Kidney epithelial cell (primary cell): ENCODE measurements around the gene ZFAND6. TPM values are rescaled to one million over a fixed set of nuclear protein-coding genes. Genes with fewer than 3 reads are reported as not detected.

Experiments used
- DNase-seq: peaks from one replicate; pipeline ENCODE4 v3.0.0-alpha.2; 2010; ENCODE audit warnings: low read depth
- H3K27me3 ChIP-seq: 2 replicates; pipeline ENCODE4 v1.6.0; 2011; ENCODE audit warnings: low read length; ENCODE audit not compliant: control insufficient read depth, insufficient read depth
- H3K36me3 ChIP-seq: 2 replicates; pipeline ENCODE4 v1.5.1; 2011; ENCODE audit warnings: low read length; ENCODE audit not compliant: control insufficient read depth, insufficient read depth
- H3K4me3 ChIP-seq: 2 replicates; pipeline ENCODE4 v1.5.1; 2011; ENCODE audit warnings: low read depth, mild to moderate bottlenecking, control low read depth, low read length
- total RNA-seq: library from RNA; depleted of rRNA; stranded (reverse); fragments of >200 nt; gene quantifications from 2 replicates; pipeline ENCODE4 v1.2.3, GENCODE V29; 2015
- TF ChIP-seq, protein P1 (sequence below): IDR thresholded peaks from 2 replicates; pipeline ENCODE4 v1.5.1; 2011; ENCODE audit warnings: mild to moderate bottlenecking, moderate library complexity, low read length, control low read depth, inconsistent platforms; ENCODE audit not compliant: insufficient read depth, poor library complexity, severe bottlenecking

The ZFAND6 gene
- total RNA-seq, 1 donor from 2014 or later: 114 TPM

DNA sequence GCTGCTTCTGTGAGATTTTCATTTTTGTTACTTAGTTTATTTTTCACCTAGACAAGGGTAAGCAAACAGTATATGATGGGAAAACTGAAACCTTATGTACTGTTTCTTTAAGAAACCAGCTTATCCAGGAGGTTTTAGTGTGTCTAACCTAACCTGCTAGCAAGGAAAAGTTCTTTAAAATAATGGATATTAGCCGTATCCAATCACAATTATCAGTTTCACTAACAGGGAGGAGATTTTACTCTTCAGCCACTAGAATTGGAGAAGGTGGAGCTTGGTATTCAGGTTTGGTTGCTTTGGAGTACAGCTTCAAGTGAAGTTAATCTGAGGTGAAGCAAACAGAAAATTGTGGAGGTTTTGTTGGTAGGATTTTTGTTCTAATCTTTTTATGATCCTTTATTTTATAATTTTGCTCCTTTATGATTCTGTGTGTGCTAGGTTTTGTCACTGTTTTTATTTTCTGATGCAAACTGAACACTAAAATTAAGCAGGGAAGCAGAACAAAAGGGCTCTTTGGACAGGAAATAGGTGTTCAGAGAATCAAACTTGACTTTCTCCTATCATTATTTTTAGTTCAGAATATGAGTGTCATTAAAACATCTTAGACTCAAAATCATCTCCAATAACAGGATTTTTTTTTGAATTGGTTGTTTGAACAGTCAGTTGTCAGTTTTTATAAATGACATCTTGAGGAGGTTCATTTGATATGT lies 13.0 kb downstream of the ZFAND6 start:
- Histone ChIP-seq H3K4me3 (peak overlapping the region; percentile 56), H3K27me3 (no peaks in the 10 kb centered on the region), H3K36me3 (no peaks in the 10 kb centered on the region)
- TF ChIP-seq, protein P1, sequence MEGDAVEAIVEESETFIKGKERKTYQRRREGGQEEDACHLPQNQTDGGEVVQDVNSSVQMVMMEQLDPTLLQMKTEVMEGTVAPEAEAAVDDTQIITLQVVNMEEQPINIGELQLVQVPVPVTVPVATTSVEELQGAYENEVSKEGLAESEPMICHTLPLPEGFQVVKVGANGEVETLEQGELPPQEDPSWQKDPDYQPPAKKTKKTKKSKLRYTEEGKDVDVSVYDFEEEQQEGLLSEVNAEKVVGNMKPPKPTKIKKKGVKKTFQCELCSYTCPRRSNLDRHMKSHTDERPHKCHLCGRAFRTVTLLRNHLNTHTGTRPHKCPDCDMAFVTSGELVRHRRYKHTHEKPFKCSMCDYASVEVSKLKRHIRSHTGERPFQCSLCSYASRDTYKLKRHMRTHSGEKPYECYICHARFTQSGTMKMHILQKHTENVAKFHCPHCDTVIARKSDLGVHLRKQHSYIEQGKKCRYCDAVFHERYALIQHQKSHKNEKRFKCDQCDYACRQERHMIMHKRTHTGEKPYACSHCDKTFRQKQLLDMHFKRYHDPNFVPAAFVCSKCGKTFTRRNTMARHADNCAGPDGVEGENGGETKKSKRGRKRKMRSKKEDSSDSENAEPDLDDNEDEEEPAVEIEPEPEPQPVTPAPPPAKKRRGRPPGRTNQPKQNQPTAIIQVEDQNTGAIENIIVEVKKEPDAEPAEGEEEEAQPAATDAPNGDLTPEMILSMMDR: no peak
- DNase-seq: peak; percentile 96

DNA sequence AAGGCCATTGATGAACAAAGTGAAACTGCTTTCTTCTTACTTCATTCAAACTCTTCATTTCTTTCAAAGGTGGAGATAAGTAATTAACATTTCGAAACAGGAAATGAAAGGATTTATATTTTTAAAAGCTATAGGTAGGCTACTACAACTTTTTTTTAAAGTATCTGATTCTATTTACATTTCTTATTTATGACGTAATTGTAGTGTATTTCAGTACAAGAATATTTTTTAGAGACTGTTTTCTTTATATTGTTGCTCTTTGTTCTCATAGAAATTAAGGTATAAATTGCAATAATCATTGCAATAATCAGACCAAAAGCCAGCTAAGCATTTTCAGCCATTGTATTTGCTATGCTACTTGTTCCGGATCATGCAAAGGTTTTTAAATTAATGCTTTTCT lies 13.7 kb downstream of the ZFAND6 start:
- TF ChIP-seq, protein P1: no peak
- no peak for DNase-seq
- Histone ChIP-seq H3K27me3 (no peaks in the 10 kb centered on the region), H3K36me3 (no peaks in the 10 kb centered on the region), H3K4me3 (no peak overlapping the region)

DNA sequence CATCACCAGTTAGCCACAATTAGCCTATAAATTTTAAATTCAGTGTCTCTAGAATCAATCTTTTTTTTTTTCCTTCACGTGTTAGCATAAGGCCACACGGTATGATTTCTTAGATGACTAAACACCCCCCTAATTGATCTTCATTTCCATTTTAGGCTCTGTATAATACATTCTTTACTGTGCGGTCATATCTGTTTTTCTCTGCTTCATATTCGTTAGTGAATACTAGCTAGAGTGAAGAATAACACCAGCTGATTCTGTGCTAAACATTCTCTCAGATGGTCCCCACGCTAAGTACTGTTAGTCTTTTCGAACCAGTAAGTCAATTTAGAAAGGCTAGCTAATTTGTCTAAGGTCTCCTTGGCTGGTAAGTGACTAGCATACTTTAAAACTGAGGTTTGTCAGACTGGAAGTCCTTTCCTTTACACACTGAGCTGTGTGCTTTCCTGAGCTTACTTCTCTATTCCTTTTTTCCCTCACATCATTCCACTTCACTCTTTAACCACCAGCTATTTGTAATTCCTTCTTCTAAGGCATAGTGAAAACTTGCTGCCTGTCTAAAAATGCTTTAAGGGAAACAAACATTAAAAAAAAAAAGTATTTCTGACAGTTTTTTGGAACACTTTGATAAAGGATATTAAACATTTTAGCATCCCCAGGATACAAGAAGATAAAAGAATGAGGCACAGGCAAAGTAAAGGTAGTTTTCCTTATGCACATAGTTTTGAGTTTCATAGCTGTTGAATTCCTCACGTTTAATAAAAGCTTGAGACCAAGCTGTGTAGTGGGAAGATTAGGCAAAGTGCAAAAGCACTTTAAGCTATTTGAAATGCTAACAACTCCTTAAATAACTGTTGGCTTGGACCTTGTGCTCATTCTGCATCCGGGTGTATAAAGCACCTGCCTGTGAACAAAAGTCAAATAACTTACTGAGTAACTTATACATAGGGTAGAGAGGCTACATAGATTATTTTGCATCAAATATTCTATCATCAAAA lies 17.1 kb downstream of the ZFAND6 start:
- H3K36me3 ChIP-seq: no peaks in the 10 kb centered on the region
- no peak overlapping the region for H3K4me3 ChIP-seq
- TF ChIP-seq, protein P1: no peak
- H3K27me3 ChIP-seq: no peaks in the 10 kb centered on the region
- no peak for DNase-seq

DNA sequence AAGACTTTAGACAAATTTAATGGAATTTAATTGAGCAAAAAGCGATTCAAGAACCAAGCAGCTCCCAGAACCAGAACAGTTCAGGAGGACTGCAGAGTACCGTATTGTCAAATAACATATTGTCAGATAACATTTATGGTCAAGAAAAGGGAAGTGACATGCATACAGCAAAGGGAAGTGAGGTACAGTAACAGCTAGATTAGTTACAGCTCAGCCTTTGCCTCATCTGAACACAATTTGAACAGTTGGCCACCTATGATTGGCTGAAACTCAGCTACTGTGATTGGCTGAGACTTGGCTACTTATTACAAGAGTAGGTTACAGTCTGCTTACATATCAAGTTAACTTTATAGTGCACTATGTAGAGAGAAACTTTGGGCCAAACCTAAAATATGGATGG lies 21.9 kb downstream of the ZFAND6 start:
- Histone ChIP-seq H3K36me3 (no peaks in the 10 kb centered on the region), H3K4me3 (no peak overlapping the region), H3K27me3 (no peaks in the 10 kb centered on the region)
- TF ChIP-seq, protein P1: no peak
- DNase-seq: no peak

DNA sequence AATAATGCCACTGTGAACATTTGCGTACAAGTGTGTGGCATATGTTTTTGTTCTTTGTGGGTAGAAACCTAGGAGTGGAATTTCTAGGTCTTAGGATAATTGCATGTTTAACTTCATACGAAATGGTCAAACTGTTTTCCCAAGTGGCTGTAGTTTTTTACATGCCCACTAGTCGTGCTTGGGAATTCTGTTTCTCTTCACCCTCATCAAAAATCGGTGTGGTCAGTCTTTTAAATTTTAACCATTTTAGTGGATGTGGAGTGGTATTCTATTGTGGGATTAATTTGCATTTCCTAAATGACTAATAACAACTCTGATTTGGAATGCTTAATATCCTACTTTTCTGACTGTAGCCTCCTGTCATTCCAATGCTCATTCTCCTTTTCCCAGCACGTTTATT lies 27.6 kb downstream of the ZFAND6 start:
- no peak for DNase-seq
- TF ChIP-seq, protein P1: peak; percentile 39
- Histone ChIP-seq H3K27me3 (no peaks in the 10 kb centered on the region), H3K36me3 (no peaks in the 10 kb centered on the region), H3K4me3 (no peak overlapping the region)
